Neural cell (in vitro differentiated cells): ENCODE data around the gene PRTG. TPM values are rescaled to one million over a fixed set of nuclear protein-coding genes. Genes with fewer than 3 reads are reported as not detected.

Source experiments
- H2AFZ ChIP-seq: fragments of 200-600, 300-800 bp; sonication (generic), shearing (Covaris generic); 2 replicates; pipeline ENCODE4 v1.6.0; 2014; ENCODE audit warnings: low read depth, mild to moderate bottlenecking, antibody characterized with exemption, low read length, moderate library complexity
- H3F3A ChIP-seq: fragments of 200-600 bp; shearing (Covaris generic); 2 replicates; pipeline ENCODE4 v1.6.1; 2016; ENCODE audit warnings: mild to moderate bottlenecking, moderate library complexity, mixed read lengths, antibody characterized with exemption, low read length; ENCODE audit not compliant: insufficient read depth, poor library complexity, severe bottlenecking
- H3K27ac ChIP-seq: fragments of 200-600, 300-800 bp; sonication (generic), shearing (Covaris generic); 2 replicates; pipeline ENCODE4 v1.5.1; 2014; ENCODE audit warnings: mild to moderate bottlenecking, low read length, moderate library complexity
- H3K27me3 ChIP-seq: fragments of 300-800, 200-600 bp; sonication (generic), shearing (Covaris generic); 2 replicates; pipeline ENCODE4 v1.6.0; 2014; ENCODE audit warnings: mild to moderate bottlenecking, low read depth, low read length, moderate library complexity; ENCODE audit not compliant: insufficient read depth
- H3K36me3 ChIP-seq: fragments of 300-800, 200-600 bp; sonication (generic), shearing (Covaris generic); 2 replicates; pipeline ENCODE4 v1.5.1; 2014; ENCODE audit warnings: mild to moderate bottlenecking, antibody characterized with exemption, low read length, moderate library complexity; ENCODE audit not compliant: insufficient read depth
- H3K4me2 ChIP-seq: fragments of 300-800, 200-600 bp; sonication (generic), shearing (Covaris generic); 2 replicates; pipeline ENCODE4 v1.6.0; 2014; ENCODE audit warnings: mild to moderate bottlenecking, low read length
- H3K4me3 ChIP-seq: fragments of 300-800, 200-600 bp; sonication (generic), shearing (Covaris generic); 2 replicates; pipeline ENCODE4 v1.5.1; 2014; ENCODE audit warnings: mild to moderate bottlenecking, low read length, moderate library complexity
- H3K79me2 ChIP-seq: fragments of 200-600 bp; shearing (Covaris generic); replicated peaks from 2 replicates; pipeline ENCODE4 v1.6.0; 2014; ENCODE audit warnings: mild to moderate bottlenecking, low read length, moderate library complexity; ENCODE audit not compliant: insufficient read depth
- H3K9ac ChIP-seq: fragments of 300-800, 200-600 bp; sonication (generic), shearing (Covaris generic); 2 replicates; pipeline ENCODE4 v1.6.1; 2016; ENCODE audit warnings: mild to moderate bottlenecking, low read length, mixed read lengths
- H3K9me2 ChIP-seq: fragments of 200-600 bp; shearing (Covaris generic); 2 replicates; pipeline ENCODE4 v1.6.1; 2016; ENCODE audit warnings: mild to moderate bottlenecking, low read length, mixed read lengths; ENCODE audit not compliant: insufficient read depth
- H3K9me3 ChIP-seq: fragments of 200-600, 300-800 bp; sonication (generic), shearing (Covaris generic); 2 replicates; pipeline ENCODE4 v1.6.1; 2016; ENCODE audit warnings: mild to moderate bottlenecking, mixed run types, low read length, moderate library complexity, mixed read lengths
- H4K20me1 ChIP-seq: fragments of 200-600 bp; shearing (Covaris generic); 2 replicates; pipeline ENCODE4 v1.6.1; 2016; ENCODE audit warnings: mild to moderate bottlenecking, mixed run types; ENCODE audit not compliant: insufficient read depth
- CTCF ChIP-seq: fragments of 450-650 bp; IDR thresholded peaks from 2 replicates; pipeline ENCODE4 v1.5.1; 2014; ENCODE audit warnings: antibody characterized with exemption, mild to moderate bottlenecking, moderate library complexity; ENCODE audit not compliant: poor library complexity, severe bottlenecking
- EP300 ChIP-seq: fragments of 450-650 bp; conservative IDR thresholded peaks from 2 replicates; pipeline ENCODE4 v1.6.1; 2014; ENCODE audit warnings: antibody characterized with exemption, mild to moderate bottlenecking, moderate library complexity; ENCODE audit not compliant: poor library complexity, severe bottlenecking
- EZH2 ChIP-seq: fragments of 200-600, 300-800 bp; shearing (Covaris generic), sonication (generic); IDR thresholded peaks from 2 replicates; pipeline ENCODE4 v1.6.1; 2014; ENCODE audit warnings: antibody characterized with exemption, low read length, borderline replicate concordance, mild to moderate bottlenecking; ENCODE audit not compliant: insufficient read depth, poor library complexity, severe bottlenecking
- MXI1 ChIP-seq: fragments of 450-650 bp; conservative IDR thresholded peaks from 2 replicates; pipeline ENCODE4 v1.6.1; 2014; ENCODE audit warnings: antibody characterized with exemption, mild to moderate bottlenecking; ENCODE audit not compliant: poor library complexity, severe bottlenecking
- POLR2AphosphoS5 ChIP-seq: IDR thresholded peaks from 2 replicates; pipeline ENCODE4 v1.6.1; 2012
- RAD21 ChIP-seq: fragments of 450-650 bp; conservative IDR thresholded peaks from 2 replicates; pipeline ENCODE4 v1.6.1; 2014; ENCODE audit warnings: antibody characterized with exemption, mild to moderate bottlenecking, moderate library complexity
- SMC3 ChIP-seq: fragments of 450-650 bp; conservative IDR thresholded peaks from 2 replicates; pipeline ENCODE4 v1.6.1; 2014; ENCODE audit warnings: antibody characterized with exemption, mild to moderate bottlenecking, moderate library complexity; ENCODE audit not compliant: poor library complexity
- TAF1 ChIP-seq: IDR thresholded peaks from 2 replicates; pipeline ENCODE4 v1.6.1; 2012; ENCODE audit warnings: low read depth
- polyA plus RNA-seq: library from polyadenylated mRNA; depleted of rRNA; stranded (reverse); fragments of >200 nt; gene quantifications from 2 replicates; pipeline ENCODE4 v1.2.3, GENCODE V29; 2014
- TF ChIP-seq, protein P1 (sequence below): IDR thresholded peaks from 2 replicates; pipeline ENCODE4 v1.6.1; 2012; ENCODE audit warnings: borderline replicate concordance

PRTG gene
- polyA plus RNA-seq, 1 donor from 2014 or later: 3.8 TPM

GRCh38 chr15:55712363-55712762 is 30.6 kb downstream of the PRTG start:
- no peaks in the 10 kb centered on the region for H3K36me3 ChIP-seq
- H4K20me1 ChIP-seq: no peaks in the 10 kb centered on the region
- H3K4me3 ChIP-seq: no peak overlapping the region
- H3K9me3 ChIP-seq: no peaks in the 10 kb centered on the region
- no peaks in the 10 kb centered on the region for H3F3A ChIP-seq
- no peak for TF ChIP-seq POLR2AphosphoS5
- TF ChIP-seq, protein P1, sequence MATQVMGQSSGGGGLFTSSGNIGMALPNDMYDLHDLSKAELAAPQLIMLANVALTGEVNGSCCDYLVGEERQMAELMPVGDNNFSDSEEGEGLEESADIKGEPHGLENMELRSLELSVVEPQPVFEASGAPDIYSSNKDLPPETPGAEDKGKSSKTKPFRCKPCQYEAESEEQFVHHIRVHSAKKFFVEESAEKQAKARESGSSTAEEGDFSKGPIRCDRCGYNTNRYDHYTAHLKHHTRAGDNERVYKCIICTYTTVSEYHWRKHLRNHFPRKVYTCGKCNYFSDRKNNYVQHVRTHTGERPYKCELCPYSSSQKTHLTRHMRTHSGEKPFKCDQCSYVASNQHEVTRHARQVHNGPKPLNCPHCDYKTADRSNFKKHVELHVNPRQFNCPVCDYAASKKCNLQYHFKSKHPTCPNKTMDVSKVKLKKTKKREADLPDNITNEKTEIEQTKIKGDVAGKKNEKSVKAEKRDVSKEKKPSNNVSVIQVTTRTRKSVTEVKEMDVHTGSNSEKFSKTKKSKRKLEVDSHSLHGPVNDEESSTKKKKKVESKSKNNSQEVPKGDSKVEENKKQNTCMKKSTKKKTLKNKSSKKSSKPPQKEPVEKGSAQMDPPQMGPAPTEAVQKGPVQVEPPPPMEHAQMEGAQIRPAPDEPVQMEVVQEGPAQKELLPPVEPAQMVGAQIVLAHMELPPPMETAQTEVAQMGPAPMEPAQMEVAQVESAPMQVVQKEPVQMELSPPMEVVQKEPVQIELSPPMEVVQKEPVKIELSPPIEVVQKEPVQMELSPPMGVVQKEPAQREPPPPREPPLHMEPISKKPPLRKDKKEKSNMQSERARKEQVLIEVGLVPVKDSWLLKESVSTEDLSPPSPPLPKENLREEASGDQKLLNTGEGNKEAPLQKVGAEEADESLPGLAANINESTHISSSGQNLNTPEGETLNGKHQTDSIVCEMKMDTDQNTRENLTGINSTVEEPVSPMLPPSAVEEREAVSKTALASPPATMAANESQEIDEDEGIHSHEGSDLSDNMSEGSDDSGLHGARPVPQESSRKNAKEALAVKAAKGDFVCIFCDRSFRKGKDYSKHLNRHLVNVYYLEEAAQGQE: no peak
- TF ChIP-seq EZH2: no peak
- TF ChIP-seq TAF1: no peak
- no peak for TF ChIP-seq RAD21
- TF ChIP-seq SMC3: no peak
- TF ChIP-seq MXI1: no peak
- no peak for TF ChIP-seq EP300
- no peak for TF ChIP-seq CTCF
- no peaks in the 10 kb centered on the region for H3K27me3 ChIP-seq
- H2AFZ ChIP-seq: no peak overlapping the region
- H3K27ac ChIP-seq: no peak overlapping the region
- no peak overlapping the region for H3K4me2 ChIP-seq
- no peaks in the 10 kb centered on the region for H3K79me2 ChIP-seq
- H3K9ac ChIP-seq: no peak overlapping the region
- H3K9me2 ChIP-seq: no peaks in the 10 kb centered on the region

- Histone ChIP-seq H3K27me3 (no peaks in the 10 kb centered on the region), H2AFZ (no peak overlapping the region), H3K9me3 (no peaks in the 10 kb centered on the region), H3K36me3 (no peaks in the 10 kb centered on the region), H3K9me2 (no peaks in the 10 kb centered on the region), H3K9ac (no peak overlapping the region), H3F3A (no peaks in the 10 kb centered on the region), H4K20me1 (no peaks in the 10 kb centered on the region), H3K4me2 (no peak overlapping the region), H3K79me2 (no peaks in the 10 kb centered on the region), H3K27ac (no peak overlapping the region), H3K4me3 (no peak overlapping the region)
- TF ChIP-seq CTCF: no peak
- no peak for TF ChIP-seq RAD21
- no peak for TF ChIP-seq MXI1
- no peak for TF ChIP-seq EP300
- no peak for TF ChIP-seq POLR2AphosphoS5
- TF ChIP-seq EZH2: no peak
- no peak for TF ChIP-seq TAF1
These were observed 32.7 kb downstream of the PRTG start for GRCh38 chr15:55710286-55710685.
